HepG2 (cell line): ENCODE data around the gene DHCR7.

Experiments used
- CTCF ChIP-seq: sonication (generic); formaldehyde crosslinking; IDR thresholded peaks from 2 replicates; pipeline ENCODE4 v1.5.0; 2020; ENCODE audit warnings: mild to moderate bottlenecking, missing genetic modification reagents, moderate library complexity
- ELF4 ChIP-seq: sonication (generic); formaldehyde crosslinking; IDR thresholded peaks from 2 replicates; pipeline ENCODE4 v1.5.0; 2020; ENCODE audit warnings: missing genetic modification reagents, mild to moderate bottlenecking, moderate library complexity, borderline replicate concordance
- HINFP ChIP-seq: sonication (generic); formaldehyde crosslinking; IDR thresholded peaks from 2 replicates; pipeline ENCODE4 v1.4.0; 2020; ENCODE audit warnings: low read depth, mild to moderate bottlenecking, missing genetic modification reagents
- HNRNPLL ChIP-seq: fragments of 200-400 bp; formaldehyde crosslinking; IDR thresholded peaks from 2 replicates; pipeline ENCODE4 v1.6.1; 2017; ENCODE audit warnings: mild to moderate bottlenecking, low read depth, low read length; ENCODE audit not compliant: poor library complexity, severe bottlenecking
- IKZF5 ChIP-seq: IDR thresholded peaks from 2 replicates; pipeline ENCODE4 v1.6.1; 2018; ENCODE audit warnings: missing genetic modification reagents, mild to moderate bottlenecking, missing compliant biosample characterization
- KAT7 ChIP-seq: IDR thresholded peaks from 2 replicates; pipeline ENCODE4 v1.6.1; 2018; ENCODE audit warnings: borderline replicate concordance, missing compliant biosample characterization
- NFATC3 ChIP-seq: sonication (generic); formaldehyde crosslinking; IDR thresholded peaks from 2 replicates; pipeline ENCODE4 v1.5.1; 2020; ENCODE audit warnings: mild to moderate bottlenecking, missing genetic modification reagents
- NFRKB ChIP-seq: fragments of 450-650 bp; IDR thresholded peaks from 2 replicates; pipeline ENCODE4 v1.6.1; 2017
- RFX5 ChIP-seq: IDR thresholded peaks from 2 replicates; pipeline ENCODE4 v1.6.1; 2011; ENCODE audit warnings: low read depth, low read length, improper control_type of control experiment
- ZNF503 ChIP-seq: sonication (generic); formaldehyde crosslinking; IDR thresholded peaks from 2 replicates; pipeline ENCODE4 v1.4.0; 2020; ENCODE audit warnings: missing genetic modification reagents
- ZNF567 ChIP-seq: sonication (generic); formaldehyde crosslinking; IDR thresholded peaks from 2 replicates; pipeline ENCODE4 v1.8.1; 2023; ENCODE audit warnings: mild to moderate bottlenecking, missing genetic modification reagents, borderline replicate concordance
- TF ChIP-seq, protein P1 (sequence below): sonication (generic); formaldehyde crosslinking; IDR thresholded peaks from 2 replicates; pipeline ENCODE4 v1.4.0; 2020; ENCODE audit warnings: missing genetic modification reagents

DNA sequence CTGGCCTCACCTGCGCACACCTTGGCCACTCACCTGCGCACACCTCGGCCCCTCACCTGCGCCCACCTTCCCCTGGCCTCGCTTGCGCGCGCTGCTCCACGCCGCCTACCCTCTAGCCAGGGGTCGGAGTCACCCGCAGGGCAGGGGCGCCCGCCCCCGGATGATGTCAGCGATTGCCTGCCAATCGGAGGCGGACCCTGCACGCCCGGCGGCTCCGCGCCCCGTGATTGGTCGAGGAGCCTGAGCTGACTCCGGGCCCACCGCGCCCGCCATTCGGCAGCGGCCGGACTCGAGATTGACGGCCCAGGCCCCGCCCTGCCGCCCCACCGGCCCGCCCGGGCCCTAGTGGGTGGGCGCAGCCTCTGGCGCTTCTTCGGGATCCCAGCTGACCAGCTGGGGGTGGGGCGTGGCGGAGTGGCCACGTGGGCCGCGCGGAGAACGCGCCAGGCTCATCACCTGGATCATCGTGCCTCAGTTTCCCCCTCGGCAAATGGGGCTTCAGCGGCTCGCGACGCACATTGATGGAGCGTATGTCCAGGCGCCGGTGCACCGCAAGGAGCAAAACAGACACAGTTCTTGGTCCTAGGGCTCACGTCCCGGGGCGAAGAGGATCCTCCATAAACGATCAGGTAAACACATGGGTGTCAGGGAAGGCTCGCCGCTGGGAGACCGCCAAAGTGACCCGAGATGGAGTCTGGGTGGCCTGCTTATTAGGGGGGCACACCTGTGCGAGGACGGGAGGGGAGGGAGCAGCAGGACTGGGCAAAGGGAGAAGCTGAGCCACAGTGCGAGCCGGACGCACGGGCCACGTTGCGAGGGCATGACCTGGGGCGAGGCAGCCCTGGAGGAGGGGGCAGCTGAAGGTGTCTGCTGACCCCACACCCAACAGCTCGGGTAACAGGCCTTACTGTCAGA is at the start of gene DHCR7:
- TF ChIP-seq KAT7 (CRISPR knock-in tag) (peak; percentile 77; the same call in 1 of the 2 replicates), ZNF567 (no peak), CTCF (no peak), NFRKB (no peak), ELF4 (CRISPR knock-in tag) (no peak), ZNF503 (CRISPR knock-in tag) (no peak), HINFP (CRISPR knock-in tag) (0 out of 2 replicates have a peak, but pooled peaks have one; percentile 29), HNRNPLL (peak; percentile 75), IKZF5 (CRISPR knock-in tag) (peak; percentile 66; the same call in 1 of the 2 replicates), RFX5 (0 out of 2 replicates have a peak, but pooled peaks have one; percentile 26), NFATC3 (0 out of 2 replicates have a peak, but pooled peaks have one; percentile 63)
- TF ChIP-seq, protein P1, sequence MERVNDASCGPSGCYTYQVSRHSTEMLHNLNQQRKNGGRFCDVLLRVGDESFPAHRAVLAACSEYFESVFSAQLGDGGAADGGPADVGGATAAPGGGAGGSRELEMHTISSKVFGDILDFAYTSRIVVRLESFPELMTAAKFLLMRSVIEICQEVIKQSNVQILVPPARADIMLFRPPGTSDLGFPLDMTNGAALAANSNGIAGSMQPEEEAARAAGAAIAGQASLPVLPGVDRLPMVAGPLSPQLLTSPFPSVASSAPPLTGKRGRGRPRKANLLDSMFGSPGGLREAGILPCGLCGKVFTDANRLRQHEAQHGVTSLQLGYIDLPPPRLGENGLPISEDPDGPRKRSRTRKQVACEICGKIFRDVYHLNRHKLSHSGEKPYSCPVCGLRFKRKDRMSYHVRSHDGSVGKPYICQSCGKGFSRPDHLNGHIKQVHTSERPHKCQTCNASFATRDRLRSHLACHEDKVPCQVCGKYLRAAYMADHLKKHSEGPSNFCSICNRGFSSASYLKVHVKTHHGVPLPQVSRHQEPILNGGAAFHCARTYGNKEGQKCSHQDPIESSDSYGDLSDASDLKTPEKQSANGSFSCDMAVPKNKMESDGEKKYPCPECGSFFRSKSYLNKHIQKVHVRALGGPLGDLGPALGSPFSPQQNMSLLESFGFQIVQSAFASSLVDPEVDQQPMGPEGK (CRISPR knock-in tag) = peak; percentile 47
